ENCODE measurements around the gene NEK9.

NEK9 gene

GRCh38 chr14:75063491-75064204 lies 63.2 kb downstream of the NEK9 start, which contains the start of gene ACYP1:
Gene ACYP1, minus strand, starts transcription at chr14:75064024. Its CDS starts 471 bp downstream, at chr14:75063553.
- DNase-seq = peak; percentile 94

- no peak for DNase-seq
These were observed 63.8 kb downstream of the NEK9 start for GRCh38 chr14:75063013-75063412.

- DNase-seq = no peak
These were observed 66.4 kb downstream of the NEK9 start for GRCh38 chr14:75060420-75060819.

- DNase-seq = no peak
These were observed 67.2 kb downstream of the NEK9 start for GRCh38 chr14:75059642-75060041.

- DNase-seq = no peak
These were observed 72.4 kb downstream of the NEK9 start for GRCh38 chr14:75054421-75054820.

- DNase-seq = no peak
These were observed 73.2 kb downstream of the NEK9 start for GRCh38 chr14:75053396-75054291.

GRCh38 chr14:75051556-75051899 lies 75.3 kb downstream of the NEK9 start:
- DNase-seq = no peak

GRCh38 chr14:75050852-75051555 lies 75.8 kb downstream of the NEK9 start, which contains the start of gene MLH3:
Gene MLH3, minus strand, starts transcription at chr14:75051467. Its CDS starts 1,812 bp downstream, at chr14:75049655.
- peak; percentile 85 for DNase-seq

- DNase-seq = no peak
These were observed 77.1 kb downstream of the NEK9 start for GRCh38 chr14:75049731-75050201.

GRCh38 chr14:75049136-75049535 lies 77.7 kb downstream of the NEK9 start:
- DNase-seq = no peak

- no peak for DNase-seq
These were observed 78.7 kb downstream of the NEK9 start for GRCh38 chr14:75048101-75048500.

- DNase-seq = no peak
These were observed 79.3 kb downstream of the NEK9 start for GRCh38 chr14:75047506-75047905.

- no peak for DNase-seq
These were observed 79.9 kb downstream of the NEK9 start for GRCh38 chr14:75046899-75047298.

- no peak for DNase-seq
These were observed 80.6 kb downstream of the NEK9 start for GRCh38 chr14:75046275-75046674.

GRCh38 chr14:75044752-75045151 lies 82.1 kb downstream of the NEK9 start:
- no peak for DNase-seq

- DNase-seq = no peak
These were observed 82.5 kb downstream of the NEK9 start for GRCh38 chr14:75044322-75044721.

GRCh38 chr14:75042035-75042434 lies 84.8 kb downstream of the NEK9 start:
- no peak for DNase-seq

- DNase-seq = no peak
These were observed 85.2 kb downstream of the NEK9 start for GRCh38 chr14:75041613-75042012.

- DNase-seq = no peak
These were observed 85.9 kb downstream of the NEK9 start for GRCh38 chr14:75040959-75041358.

GRCh38 chr14:75040507-75040906 lies 86.3 kb downstream of the NEK9 start:
- DNase-seq = no peak

- DNase-seq = no peak
These were observed 93.9 kb downstream of the NEK9 start for GRCh38 chr14:75032939-75033338.

GRCh38 chr14:75030147-75030546 lies 96.7 kb downstream of the NEK9 start:
- no peak for DNase-seq

Data from stimulated activated CD4-positive, alpha-beta T cell treated with anti-CD3 and anti-CD28 coated beads, Interleukin-15, amount 100 ng/mL, for 24 hours (primary cell).